Measurements from ENCODE around the gene HBB. TPM values are rescaled to one million over a fixed set of nuclear protein-coding genes. Genes with fewer than 3 reads are reported as not detected.

Gene HBB
- total RNA-seq, 4 donors from 2014 or later, result 49.8 to 2,778 (median 273) TPM

GRCh38 chr11:5224538-5225479 lies 2.1 kb downstream of the HBB start:
- DNase-seq, result no peak
- H3K27me3 ChIP-seq, result peaks cover 0 to 2% of the 10 kb centered on the region in 2 donors
- intact Hi-C loops (cut with DNase I; ENCODE audit: low total_unique reads), result no loop called here
- H3K9me3 ChIP-seq, result no peaks in the 10 kb centered on the region
- no peaks in the 10 kb centered on the region for H3K4me1 ChIP-seq
- H3K36me3 ChIP-seq, result no peaks in the 10 kb centered on the region
- H3K4me3 ChIP-seq, result no peak overlapping the region
- no peak overlapping the region for H3K27ac ChIP-seq
- TF ChIP-seq POLR2A (IDR thresholded peaks at IDR 0.05), result no peak
- TF ChIP-seq, protein P1, sequence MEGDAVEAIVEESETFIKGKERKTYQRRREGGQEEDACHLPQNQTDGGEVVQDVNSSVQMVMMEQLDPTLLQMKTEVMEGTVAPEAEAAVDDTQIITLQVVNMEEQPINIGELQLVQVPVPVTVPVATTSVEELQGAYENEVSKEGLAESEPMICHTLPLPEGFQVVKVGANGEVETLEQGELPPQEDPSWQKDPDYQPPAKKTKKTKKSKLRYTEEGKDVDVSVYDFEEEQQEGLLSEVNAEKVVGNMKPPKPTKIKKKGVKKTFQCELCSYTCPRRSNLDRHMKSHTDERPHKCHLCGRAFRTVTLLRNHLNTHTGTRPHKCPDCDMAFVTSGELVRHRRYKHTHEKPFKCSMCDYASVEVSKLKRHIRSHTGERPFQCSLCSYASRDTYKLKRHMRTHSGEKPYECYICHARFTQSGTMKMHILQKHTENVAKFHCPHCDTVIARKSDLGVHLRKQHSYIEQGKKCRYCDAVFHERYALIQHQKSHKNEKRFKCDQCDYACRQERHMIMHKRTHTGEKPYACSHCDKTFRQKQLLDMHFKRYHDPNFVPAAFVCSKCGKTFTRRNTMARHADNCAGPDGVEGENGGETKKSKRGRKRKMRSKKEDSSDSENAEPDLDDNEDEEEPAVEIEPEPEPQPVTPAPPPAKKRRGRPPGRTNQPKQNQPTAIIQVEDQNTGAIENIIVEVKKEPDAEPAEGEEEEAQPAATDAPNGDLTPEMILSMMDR (IDR thresholded peaks at IDR 0.05), result no peak

- Histone ChIP-seq H3K9me3 (no peaks in the 10 kb centered on the region), H3K36me3 (no peaks in the 10 kb centered on the region), H3K4me1 (no peaks in the 10 kb centered on the region), H3K4me3 (no peak overlapping the region), H3K27ac (no peak overlapping the region), H3K27me3 (peaks cover 0 to 2% of the 10 kb centered on the region in 2 donors)
- no peak for DNase-seq
- intact Hi-C loops (cut with DNase I; ENCODE audit: low total_unique reads), result no loop called here
- TF ChIP-seq POLR2A (IDR thresholded peaks at IDR 0.05), result no peak
- TF ChIP-seq, protein P1 (IDR thresholded peaks at IDR 0.05), result no peak
Measured at GRCh38 chr11:5223686-5224085, 3.2 kb downstream of the HBB start.

DNA sequence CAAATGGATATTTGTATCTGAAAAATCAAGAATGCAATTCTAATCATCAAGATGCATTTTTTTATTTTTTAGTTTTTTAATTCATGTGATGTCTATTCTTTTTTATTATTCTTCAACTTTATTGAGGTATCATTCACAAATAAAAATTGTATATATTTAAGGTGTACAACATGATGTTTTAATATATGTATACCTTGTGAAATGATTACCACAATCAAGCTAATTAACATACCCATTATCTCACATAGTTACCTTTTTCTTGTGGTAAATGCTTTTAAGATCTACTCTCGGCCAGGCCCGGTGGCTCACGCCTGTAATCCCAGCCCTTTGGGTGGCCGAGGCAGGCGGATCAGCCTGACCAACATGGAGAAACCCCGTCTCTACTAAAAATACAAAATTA lies 3.7 kb downstream of the HBB start:
- Histone ChIP-seq H3K27me3 (peaks cover 0 to 2% of the 10 kb centered on the region in 2 donors), H3K27ac (no peak overlapping the region), H3K36me3 (no peaks in the 10 kb centered on the region), H3K9me3 (no peaks in the 10 kb centered on the region), H3K4me1 (no peaks in the 10 kb centered on the region), H3K4me3 (no peak overlapping the region)
- TF ChIP-seq, protein P1 (IDR thresholded peaks at IDR 0.05), result no peak
- no peak for TF ChIP-seq POLR2A (IDR thresholded peaks at IDR 0.05)
- no peak for DNase-seq
- intact Hi-C loops (cut with DNase I; ENCODE audit: low total_unique reads), result no loop called here

- no peak for TF ChIP-seq POLR2A (IDR thresholded peaks at IDR 0.05)
- TF ChIP-seq, protein P1 (IDR thresholded peaks at IDR 0.05), result no peak
- no peak for DNase-seq
- Histone ChIP-seq H3K36me3 (no peaks in the 10 kb centered on the region), H3K4me3 (no peak overlapping the region), H3K9me3 (no peaks in the 10 kb centered on the region), H3K4me1 (no peaks in the 10 kb centered on the region), H3K27ac (no peak overlapping the region), H3K27me3 (no peaks in the 10 kb centered on the region)
- intact Hi-C loops (cut with DNase I; ENCODE audit: low total_unique reads), result no loop called here
Measured at GRCh38 chr11:5210376-5210885, 16.4 kb downstream of the HBB start.

DNA sequence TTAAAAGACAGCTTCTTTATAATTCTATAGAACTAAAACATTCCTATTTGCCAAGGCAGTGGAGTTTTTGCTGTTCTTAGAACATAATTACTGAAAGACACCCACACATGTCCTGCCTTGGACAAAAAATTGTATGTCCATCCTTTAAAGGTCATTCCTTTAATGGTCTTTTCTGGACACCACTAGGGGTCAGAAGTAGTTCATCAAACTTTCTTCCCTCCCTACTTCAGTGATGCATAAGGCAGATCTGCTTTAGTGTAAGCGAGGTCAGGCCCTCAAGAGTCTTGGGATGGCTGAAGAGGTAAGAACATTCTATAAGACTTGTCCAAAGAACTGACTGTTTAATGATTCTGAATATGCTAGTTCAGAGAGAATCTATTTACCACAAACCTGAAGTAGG lies 22.1 kb downstream of the HBB start:
- Histone ChIP-seq H3K27me3 (no peaks in the 10 kb centered on the region), H3K4me1 (no peaks in the 10 kb centered on the region), H3K36me3 (no peaks in the 10 kb centered on the region), H3K27ac (no peak overlapping the region), H3K9me3 (no peaks in the 10 kb centered on the region), H3K4me3 (no peak overlapping the region)
- TF ChIP-seq, protein P1 (IDR thresholded peaks at IDR 0.05), result peak in 3 of 4 experiments; percentile 15 to 27 (median 26)
- no peak for TF ChIP-seq POLR2A (IDR thresholded peaks at IDR 0.05)
- intact Hi-C loops (cut with DNase I; ENCODE audit: low total_unique reads), result no loop called here
- no peak for DNase-seq

All from uterus (tissue), 4 donors.